Astrocyte of the spinal cord (primary cell): ENCODE results near the gene TAF1B.
A peak's percentile ranks its signal among the peaks of the same experiment; 100 is the strongest.

Source experiments
- DNase-seq: peaks from one replicate; pipeline ENCODE4 v3.0.0; 2011; ENCODE audit warnings: low read depth, low spot score
- H3K4me3 ChIP-seq: 2 replicates; pipeline ENCODE4 v1.5.1; 2011; ENCODE audit warnings: low read depth, mild to moderate bottlenecking, low read length, moderate library complexity
- CTCF ChIP-seq: IDR thresholded peaks from 2 replicates; pipeline ENCODE4 v1.5.1; 2012; ENCODE audit warnings: low read depth, mild to moderate bottlenecking, low read length, inconsistent platforms
- in situ Hi-C: cut with HindIII; loops from 2 replicates; pipeline ENCODE4 v1.10.0; 2017; ENCODE audit warnings: low sequenced_read_pairs

TAF1B gene

GRCh38 chr2:9971105-9971818, 128.0 kb downstream of the TAF1B start:
- DNase-seq: no peak
- H3K4me3 ChIP-seq: no peak overlapping the region
- in situ Hi-C loops: no loop called here
- no peak for TF ChIP-seq CTCF

- no peak for TF ChIP-seq CTCF
- in situ Hi-C loops: no loop called here
- no peak for DNase-seq
- no peak overlapping the region for H3K4me3 ChIP-seq
Measured at GRCh38 chr2:9971890-9972289, 128.6 kb downstream of the TAF1B start.

- peak; percentile 61 for DNase-seq
- no peak overlapping the region for H3K4me3 ChIP-seq
- no peak for TF ChIP-seq CTCF
- in situ Hi-C loops: no loop called here
Measured at GRCh38 chr2:9972621-9973479, 129.6 kb downstream of the TAF1B start.

- TF ChIP-seq CTCF: no peak
- in situ Hi-C loops: no loop called here
- DNase-seq: no peak
- H3K4me3 ChIP-seq: no peak overlapping the region
Measured at GRCh38 chr2:9973690-9974089, 130.4 kb downstream of the TAF1B start.

GRCh38 chr2:9974343-9974742, 131.1 kb downstream of the TAF1B start:
- no peak overlapping the region for H3K4me3 ChIP-seq
- in situ Hi-C loops: no loop called here
- no peak for TF ChIP-seq CTCF
- DNase-seq: no peak

GRCh38 chr2:9975328-9975727, 132.1 kb downstream of the TAF1B start:
- DNase-seq: no peak
- TF ChIP-seq CTCF: no peak
- in situ Hi-C loops: no loop called here
- H3K4me3 ChIP-seq: no peak overlapping the region
